Stimulated activated CD4-positive, alpha-beta T cell treated with anti-CD3 and anti-CD28 coated beads, Interleukin-15, amount 100 ng/mL, for 1 hour (primary cell): Measurements from ENCODE around the gene ZNF618.

Experiments used
- DNase-seq, 2 donors: peaks; one replicate each; pipeline ENCODE4 v3.0.0-alpha.2; 2020; ENCODE audit warnings: low read depth in 1 of 2, low spot score in 1 of 2

ZNF618 gene

DNA sequence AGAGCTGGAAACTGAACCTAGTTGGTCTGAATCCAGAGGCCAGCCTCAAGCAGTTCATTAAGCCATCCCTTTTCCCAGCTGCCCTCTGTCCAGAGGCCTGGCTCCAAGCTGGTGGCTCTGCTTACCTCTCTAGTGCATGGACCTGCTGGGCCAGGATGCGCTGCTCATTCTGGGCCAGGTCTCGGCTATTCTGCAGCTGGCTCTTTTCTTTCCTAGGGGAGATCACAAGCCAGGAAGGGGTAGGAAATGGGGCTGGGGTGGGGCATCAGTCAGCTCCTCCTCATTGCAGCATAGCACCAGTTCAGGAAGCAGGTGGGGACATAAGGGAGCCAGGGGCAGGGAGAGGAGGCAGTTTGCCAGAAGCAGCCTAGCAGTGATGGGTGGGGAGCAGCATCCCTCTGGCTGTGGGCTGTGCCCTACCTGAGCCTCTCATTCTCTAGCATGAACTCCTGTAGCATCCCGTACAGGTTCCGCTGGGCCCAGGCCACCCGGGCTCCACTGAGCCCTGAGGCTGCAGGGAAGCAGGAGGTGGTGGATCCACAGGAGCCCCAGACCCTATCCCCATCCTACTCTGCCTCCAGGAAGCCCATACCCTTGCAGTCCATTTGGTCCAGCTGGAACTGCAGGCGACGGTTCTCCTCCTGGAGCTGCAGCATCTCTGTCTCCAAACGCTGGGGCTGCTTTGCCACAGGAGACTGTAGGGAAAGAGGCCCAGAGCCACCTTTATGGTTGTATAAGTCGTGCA, 217.8 kb downstream of the ZNF618 start:
- DNase-seq, result no peak

DNA sequence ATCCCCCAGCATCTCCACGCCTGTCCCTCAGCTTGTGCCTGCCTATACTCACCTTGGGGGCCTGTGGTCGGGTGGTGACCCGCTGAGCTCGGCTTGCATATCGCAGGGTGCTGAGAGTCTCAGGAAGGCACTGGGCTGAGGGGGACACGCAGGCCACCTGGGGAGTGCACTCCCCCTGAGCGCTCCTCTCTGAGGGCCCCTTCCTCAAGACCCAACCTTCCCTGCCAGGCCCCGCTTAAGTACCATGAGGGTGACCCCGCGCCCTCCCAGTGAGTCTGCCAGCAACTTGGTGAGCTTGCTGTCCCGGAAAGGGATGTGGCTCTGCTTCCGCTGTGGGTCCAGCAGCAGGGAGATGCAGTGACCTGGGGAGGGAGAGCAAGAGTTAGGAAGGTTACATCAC, 218.9 kb downstream of the ZNF618 start:
- DNase-seq, result no peak

DNA sequence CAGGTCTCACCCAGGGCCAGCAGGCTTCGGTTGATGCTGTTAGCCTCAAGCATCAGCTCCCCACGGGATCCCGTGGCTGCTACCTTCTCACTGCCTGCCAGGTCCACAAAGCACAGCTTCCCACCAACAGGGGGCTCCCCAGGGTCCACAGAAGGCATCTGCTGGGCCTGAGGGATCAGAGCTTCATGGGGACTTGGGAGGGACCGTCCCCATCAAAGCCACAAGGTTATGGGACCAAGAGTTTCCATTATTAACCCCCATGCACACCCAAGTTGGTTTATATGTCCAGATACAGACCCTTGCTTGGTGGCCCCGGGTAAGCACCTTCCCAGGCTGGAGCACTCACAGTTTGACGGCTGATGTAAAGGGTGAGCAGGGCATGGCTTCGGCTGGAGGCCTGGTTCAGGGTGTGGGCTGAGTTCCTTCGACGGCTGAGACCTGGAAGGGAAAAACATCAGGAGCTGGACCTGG, 220.0 kb downstream of the ZNF618 start:
- DNase-seq, result no peak

DNA sequence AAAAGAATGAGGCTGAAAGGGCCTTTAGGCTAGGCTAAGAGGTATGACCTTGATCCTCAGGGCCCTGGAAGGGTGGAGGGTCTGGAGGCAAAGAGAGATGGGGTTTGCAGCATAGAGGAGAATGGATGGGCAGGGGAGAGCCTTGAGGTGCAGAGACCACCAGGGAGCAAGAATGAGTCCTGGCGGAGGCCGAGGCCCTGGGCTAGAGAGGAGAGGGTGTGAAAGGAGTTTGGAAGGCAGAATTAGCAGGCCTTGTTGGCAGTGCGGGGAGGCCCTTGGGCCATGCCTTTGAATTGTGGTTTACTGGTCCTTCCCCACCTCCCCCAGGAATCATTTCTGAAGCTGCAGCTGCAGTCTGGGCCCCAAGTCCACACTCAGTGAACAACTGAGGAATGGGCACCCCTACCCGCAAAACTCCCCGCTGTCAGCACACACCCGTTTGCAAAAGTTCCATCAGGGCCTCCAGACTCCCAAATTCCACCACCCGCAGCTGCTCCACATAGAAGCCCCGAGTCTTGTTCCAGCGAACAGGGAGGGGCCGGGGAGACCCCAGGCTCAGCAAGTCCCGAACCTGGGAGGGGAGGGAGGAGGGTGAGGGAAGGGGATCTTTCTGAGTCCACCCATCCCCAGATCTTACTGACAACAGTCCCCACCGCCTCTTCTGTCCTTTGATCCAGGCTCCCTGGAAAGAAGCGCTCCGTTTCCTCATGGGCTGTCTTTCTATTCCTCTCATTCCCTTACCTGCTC, 220.9 kb downstream of the ZNF618 start:
- no peak for DNase-seq

DNA sequence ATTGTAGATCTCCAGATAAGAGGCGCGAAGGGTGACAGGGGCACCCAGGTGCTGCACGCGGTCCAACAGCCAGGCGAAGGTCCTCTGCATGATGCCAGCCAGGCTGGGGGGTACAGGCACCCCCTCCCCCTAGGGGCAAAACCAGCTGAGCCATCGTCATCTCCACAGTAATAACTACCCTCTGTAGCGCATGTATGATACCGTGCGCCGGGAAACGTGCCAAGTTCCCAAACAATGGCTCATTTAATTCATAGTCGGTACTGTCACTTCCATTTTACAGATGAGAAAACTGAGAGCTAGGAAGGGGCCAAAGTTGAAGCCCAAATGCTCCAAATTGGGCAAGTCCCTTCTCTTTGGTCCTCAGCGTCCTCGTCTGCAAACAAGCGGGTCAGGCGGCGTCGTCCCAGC, 221.5 kb downstream of the ZNF618 start:
- no peak for DNase-seq

DNA sequence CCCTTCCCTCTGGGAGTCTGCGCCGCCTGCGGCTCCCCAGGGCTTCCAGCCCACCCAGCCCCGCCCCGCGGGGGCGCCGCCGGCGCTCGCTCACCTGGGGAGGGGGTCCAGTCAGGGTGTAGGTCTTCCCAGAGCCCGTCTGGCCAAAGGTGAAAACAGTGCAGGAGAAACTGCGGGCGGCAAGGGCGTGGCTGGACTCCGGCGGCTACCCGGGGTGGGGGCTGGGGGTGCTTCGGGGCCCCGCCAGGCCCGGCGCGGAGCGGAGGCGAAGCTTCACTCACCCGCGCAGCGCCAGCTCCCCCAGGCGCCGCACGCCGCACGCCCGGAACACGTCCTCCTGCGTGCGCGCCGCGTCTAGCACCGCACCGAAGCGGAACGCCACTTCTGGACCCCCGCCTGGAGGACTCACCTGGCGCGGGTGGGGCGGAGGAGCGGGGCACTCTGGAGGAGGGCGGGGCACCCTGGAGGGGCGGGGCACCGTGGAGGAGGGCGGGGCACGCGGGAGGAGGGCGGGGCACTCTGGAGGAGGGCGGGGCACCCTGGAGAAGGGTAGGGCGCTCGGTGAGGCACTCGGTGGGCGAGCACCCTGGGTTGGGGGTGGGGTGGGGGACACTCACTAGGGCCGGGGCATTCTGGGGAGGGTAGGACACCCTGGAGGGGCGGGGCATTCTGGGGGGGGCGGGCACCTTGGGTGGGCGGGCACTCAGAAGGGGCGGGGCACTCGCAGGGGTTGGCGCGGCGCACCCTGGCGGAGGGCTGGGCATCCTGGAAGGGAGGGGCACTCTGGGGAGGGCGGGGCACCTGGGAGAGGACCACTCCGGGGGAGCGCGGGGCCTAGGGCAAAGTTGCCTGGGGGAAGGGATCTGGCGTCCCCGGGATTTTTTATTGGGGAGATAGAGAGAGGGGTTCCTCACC, 222.2 kb downstream of the ZNF618 start:
- peak in 1 of 2 donors; percentile 9 for DNase-seq

DNA sequence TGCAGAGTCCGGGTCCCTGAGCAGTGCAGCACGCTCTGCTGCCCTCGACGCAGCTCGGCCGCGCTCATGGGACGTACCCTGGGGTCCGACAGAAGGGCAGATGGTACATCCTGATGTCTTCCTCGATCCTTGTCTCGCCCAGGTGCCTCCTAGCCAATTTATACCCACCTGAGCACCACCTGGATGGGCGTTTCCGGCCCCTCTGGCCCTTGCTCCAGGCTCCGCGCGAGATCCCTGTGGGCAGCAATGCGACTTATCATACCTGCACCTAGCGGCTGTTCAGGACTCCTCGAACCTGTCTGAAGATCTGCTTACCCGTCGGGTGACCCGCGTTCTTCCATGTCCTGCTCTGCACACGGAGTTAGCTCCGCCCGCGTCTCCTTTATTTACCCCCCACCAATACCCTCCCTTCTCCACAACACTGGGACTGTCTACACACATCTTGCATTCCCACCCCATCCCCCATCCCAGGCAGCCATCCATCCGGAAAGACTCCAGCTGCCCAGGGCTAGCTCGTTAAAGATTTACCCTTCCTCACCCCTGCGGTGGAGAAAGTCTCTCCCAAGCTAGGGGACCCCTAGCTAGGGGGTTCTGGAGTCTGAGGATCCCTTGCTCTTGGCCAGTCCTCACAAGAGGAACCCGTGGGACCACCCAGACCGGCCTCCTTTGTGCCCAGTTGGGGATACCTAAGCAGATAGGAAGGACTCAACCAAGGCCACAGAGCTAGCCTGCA, 223.0 kb downstream of the ZNF618 start, which contains the start of gene KIF12:
TSS of gene KIF12 (minus strand) at position 357 of the 733 bp plus-strand sequence. CDS start at position 341, 16 bp downstream.
- DNase-seq, result no peak

DNA sequence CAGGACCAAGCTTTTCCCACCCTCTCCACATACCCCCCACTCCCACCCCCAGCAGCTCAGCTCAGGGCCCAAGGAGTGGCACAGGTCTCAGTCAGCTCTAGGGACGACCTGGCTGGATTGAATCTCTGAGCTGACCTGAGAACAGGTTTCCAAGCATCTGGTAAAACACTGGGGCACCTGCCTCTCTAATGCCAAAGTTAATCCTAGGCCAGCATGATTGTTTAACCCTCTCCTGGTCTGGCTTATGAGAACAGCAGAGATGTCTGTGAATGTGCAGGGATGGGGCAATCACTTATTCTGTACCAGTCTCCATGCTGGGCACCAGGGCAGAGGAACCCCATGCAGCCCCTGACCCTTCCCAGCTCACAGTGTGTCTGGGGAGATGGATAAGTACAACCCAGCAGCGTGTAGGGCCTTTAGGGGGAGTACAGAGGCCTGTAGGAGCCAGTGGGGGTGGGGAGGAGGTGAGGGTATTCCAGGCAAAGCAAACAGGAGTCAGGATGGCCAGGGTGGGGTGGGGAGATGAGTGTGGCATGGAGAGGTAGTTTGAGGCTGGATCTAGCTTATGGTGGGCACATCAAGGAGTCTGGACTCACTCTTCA, 223.7 kb downstream of the ZNF618 start:
- no peak for DNase-seq

DNA sequence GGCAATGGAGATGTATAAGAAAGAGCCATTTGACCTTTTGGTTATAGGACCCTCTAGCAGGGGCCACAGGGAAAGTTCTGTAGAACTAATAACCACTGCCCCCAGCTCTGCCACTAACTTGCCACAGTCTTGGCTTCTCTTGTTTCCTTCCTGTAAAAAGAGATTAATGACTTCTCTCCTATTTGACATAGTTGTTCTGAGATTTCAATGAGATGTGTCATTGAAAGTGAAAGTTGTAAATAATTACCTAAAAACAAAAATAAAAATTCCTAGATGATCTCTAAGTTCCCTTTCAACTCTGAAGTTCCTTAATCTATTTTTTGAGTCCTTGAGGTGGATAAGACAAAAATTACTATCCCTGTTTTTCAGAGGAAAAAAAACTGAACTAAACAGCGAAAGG, 224.4 kb downstream of the ZNF618 start:
- no peak for DNase-seq

DNA sequence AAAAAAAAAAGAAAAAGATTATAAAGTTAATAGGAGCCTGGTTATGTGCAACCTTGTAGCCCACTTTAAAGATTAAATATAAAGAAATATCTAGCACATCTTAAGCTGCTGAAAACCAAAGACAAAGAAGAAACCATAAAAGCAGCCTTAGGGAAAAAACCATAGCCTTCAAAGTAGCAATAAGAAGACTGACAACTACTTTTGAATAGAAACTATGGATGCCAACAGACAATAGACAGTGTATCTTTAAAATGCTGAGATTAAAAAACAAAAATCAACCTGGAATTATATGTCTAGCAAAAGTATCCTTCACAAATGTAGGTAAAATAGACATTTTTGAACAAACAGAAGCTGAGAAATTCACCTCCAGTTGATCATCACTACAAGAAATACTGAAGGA, 226.4 kb downstream of the ZNF618 start:
- no peak for DNase-seq

DNA sequence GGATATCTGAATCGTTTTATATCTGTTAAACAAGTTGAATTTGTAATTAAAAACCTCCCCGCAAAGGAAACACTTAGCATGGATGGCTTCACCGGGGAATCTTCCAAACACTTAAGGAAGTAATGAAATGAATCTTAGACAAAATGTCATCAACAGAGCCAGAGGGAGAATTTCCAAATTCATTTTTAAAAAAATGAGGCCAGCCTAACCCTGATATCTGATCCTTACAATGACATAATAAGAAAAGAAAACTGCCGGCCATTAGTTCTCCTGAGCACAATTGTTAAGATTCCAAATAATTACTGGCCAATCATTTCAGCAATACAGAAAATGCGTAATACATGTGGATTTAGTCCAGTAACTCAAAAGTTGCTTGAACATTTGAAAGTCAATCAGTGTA, 229.1 kb downstream of the ZNF618 start:
- no peak for DNase-seq
